HG03196 (cell line): ENCODE results near the gene CTNNBL1.
"Not testable (repeated sequence)": the region's sequence is repeated elsewhere in the genome, so short reads cannot be mapped to it uniquely, and the experiment has no call there.

Experiments used
- ATAC-seq: cut with Tn5 transposase; IDR thresholded peaks from one replicate; pipeline ENCODE4 v1.9.1; 2021; ENCODE audit not compliant: unreplicated experiment

The CTNNBL1 gene

GRCh38 chr20:37706298-37706697 is 12.5 kb downstream of the CTNNBL1 start:
- ATAC-seq = no peak

GRCh38 chr20:37711001-37711400 is 17.2 kb downstream of the CTNNBL1 start:
- no peak for ATAC-seq

GRCh38 chr20:37711994-37712964 is 18.4 kb downstream of the CTNNBL1 start:
- no peak for ATAC-seq

- ATAC-seq = no peak
Measured at GRCh38 chr20:37713396-37713795, 19.6 kb downstream of the CTNNBL1 start.

GRCh38 chr20:37714978-37715672 is 21.3 kb downstream of the CTNNBL1 start:
- ATAC-seq = no peak

GRCh38 chr20:37721751-37722150 is 27.9 kb downstream of the CTNNBL1 start:
- ATAC-seq = no peak

GRCh38 chr20:37722312-37722711 is 28.5 kb downstream of the CTNNBL1 start:
- ATAC-seq = not testable (repeated sequence)

- ATAC-seq = no peak
Measured at GRCh38 chr20:37723668-37724067, 29.8 kb downstream of the CTNNBL1 start.

- no peak for ATAC-seq
Measured at GRCh38 chr20:37725165-37725564, 31.3 kb downstream of the CTNNBL1 start.

GRCh38 chr20:37725855-37726254 is 32.0 kb downstream of the CTNNBL1 start:
- no peak for ATAC-seq

GRCh38 chr20:37726321-37726720 is 32.5 kb downstream of the CTNNBL1 start:
- ATAC-seq = no peak

- ATAC-seq = no peak
Measured at GRCh38 chr20:37726971-37727956, 33.4 kb downstream of the CTNNBL1 start.

- no peak for ATAC-seq
Measured at GRCh38 chr20:37727957-37728634, 34.3 kb downstream of the CTNNBL1 start.

- ATAC-seq = no peak
Measured at GRCh38 chr20:37728635-37728983, 34.8 kb downstream of the CTNNBL1 start.

GRCh38 chr20:37729452-37729851 is 35.6 kb downstream of the CTNNBL1 start:
- ATAC-seq = no peak

GRCh38 chr20:37729909-37730308 is 36.1 kb downstream of the CTNNBL1 start:
- no peak for ATAC-seq

GRCh38 chr20:37733416-37733815 is 39.6 kb downstream of the CTNNBL1 start:
- no peak for ATAC-seq

GRCh38 chr20:37734228-37734985 is 40.6 kb downstream of the CTNNBL1 start:
- ATAC-seq = no peak

GRCh38 chr20:37735541-37735940 is 41.7 kb downstream of the CTNNBL1 start:
- no peak for ATAC-seq

- no peak for ATAC-seq
Measured at GRCh38 chr20:37736132-37736531, 42.3 kb downstream of the CTNNBL1 start.
